ENCODE data around the gene SPACDR.

The SPACDR gene

DNA sequence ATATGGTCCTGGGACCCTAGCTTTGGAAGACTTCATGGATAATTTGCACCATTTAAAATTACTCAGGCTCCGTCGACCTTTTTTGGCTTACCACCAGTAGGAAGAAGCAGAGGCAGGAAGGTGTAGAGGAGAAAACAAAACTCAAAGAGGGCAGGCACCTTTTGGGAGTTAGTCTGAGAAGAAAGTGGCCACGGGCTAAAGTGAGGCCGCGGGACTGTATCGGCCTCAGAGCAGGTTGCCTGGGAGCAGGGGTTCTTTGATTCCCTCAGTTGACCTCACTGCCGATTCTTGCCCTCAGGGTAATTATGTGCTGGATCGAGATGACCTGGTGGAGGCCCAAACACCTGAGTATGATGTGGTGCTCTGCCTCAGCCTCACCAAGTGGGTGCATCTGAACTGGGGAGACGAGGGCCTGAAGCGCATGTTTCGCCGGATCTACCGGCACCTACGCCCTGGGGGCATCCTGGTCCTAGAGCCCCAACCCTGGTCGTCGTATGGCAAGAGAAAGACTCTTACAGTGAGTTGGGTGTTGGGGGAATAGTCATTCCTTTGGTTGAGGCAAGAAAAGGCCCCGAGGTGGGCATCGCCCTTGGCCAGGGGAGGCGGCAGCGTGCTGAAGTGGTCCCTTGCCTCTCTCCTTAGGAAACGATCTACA, 31.3 kb downstream of the SPACDR start:
- H3K36me3 ChIP-seq (ENCODE audit: control insufficient read depth, insufficient read depth, low read length) = peaks cover 43% of the 10 kb centered on the region
- H3K4me3 ChIP-seq (ENCODE audit: low read depth, low read length) = no peak overlapping the region
- H3K27ac ChIP-seq (ENCODE audit: low read depth, low read length) = no peak overlapping the region
- H3K4me1 ChIP-seq (ENCODE audit: control insufficient read depth, insufficient read depth, low read length) = peaks cover 26% of the 10 kb centered on the region
- peaks cover 2% of the 10 kb centered on the region; the same call in 1 of the 2 replicates for H3K27me3 ChIP-seq (ENCODE audit: control insufficient read depth, insufficient read depth, low read length)
- H3K9ac ChIP-seq (ENCODE audit: low read length) = no peak overlapping the region
- no peaks in the 10 kb centered on the region for H3K9me3 ChIP-seq (ENCODE audit: control insufficient read depth, insufficient read depth, low read depth, low read length)

- peak overlapping the region; percentile 20 for H3K9ac ChIP-seq (ENCODE audit: low read length)
- H3K27ac ChIP-seq (ENCODE audit: low read depth, low read length) = no peak overlapping the region
- H3K4me1 ChIP-seq (ENCODE audit: control insufficient read depth, insufficient read depth, low read length) = peaks cover 26% of the 10 kb centered on the region
- no peaks in the 10 kb centered on the region for H3K9me3 ChIP-seq (ENCODE audit: control insufficient read depth, insufficient read depth, low read depth, low read length)
- peaks cover 43% of the 10 kb centered on the region for H3K36me3 ChIP-seq (ENCODE audit: control insufficient read depth, insufficient read depth, low read length)
- H3K27me3 ChIP-seq (ENCODE audit: control insufficient read depth, insufficient read depth, low read length) = peaks cover 5% of the 10 kb centered on the region; the same call in 1 of the 2 replicates
- peak overlapping the region; percentile 78; the same call in 1 of the 2 replicates for H3K4me3 ChIP-seq (ENCODE audit: low read depth, low read length)
These were observed 32.0 kb downstream of the SPACDR start for GRCh38 chr7:100432053-100432452.

DNA sequence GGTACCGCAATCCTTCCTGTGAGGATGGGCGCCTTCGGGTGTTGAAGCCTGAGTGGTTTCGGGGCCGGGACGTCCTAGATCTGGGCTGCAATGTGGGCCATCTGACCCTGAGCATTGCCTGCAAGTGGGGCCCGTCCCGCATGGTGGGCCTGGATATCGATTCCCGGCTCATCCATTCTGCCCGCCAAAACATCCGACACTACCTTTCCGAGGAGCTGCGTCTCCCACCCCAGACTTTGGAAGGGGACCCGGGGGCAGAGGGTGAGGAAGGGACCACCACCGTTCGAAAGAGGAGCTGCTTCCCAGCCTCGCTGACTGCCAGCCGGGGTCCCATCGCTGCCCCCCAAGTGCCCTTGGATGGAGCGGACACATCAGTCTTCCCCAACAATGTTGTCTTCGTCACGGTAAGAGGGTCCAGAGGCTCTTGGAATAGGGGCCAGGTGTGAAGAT, 32.7 kb downstream of the SPACDR start:
- Histone ChIP-seq H3K9ac (ENCODE audit: low read length) (peak overlapping the region; percentile 33), H3K27ac (ENCODE audit: low read depth, low read length) (0 out of 2 replicates have a peak overlapping the region, but pooled peaks have one; percentile 98), H3K36me3 (ENCODE audit: control insufficient read depth, insufficient read depth, low read length) (peaks cover 43% of the 10 kb centered on the region), H3K4me3 (ENCODE audit: low read depth, low read length) (peak overlapping the region; percentile 78), H3K4me1 (ENCODE audit: control insufficient read depth, insufficient read depth, low read length) (peaks cover 26% of the 10 kb centered on the region), H3K9me3 (ENCODE audit: control insufficient read depth, insufficient read depth, low read depth, low read length) (no peaks in the 10 kb centered on the region), H3K27me3 (ENCODE audit: control insufficient read depth, insufficient read depth, low read length) (peaks cover 5% of the 10 kb centered on the region; the same call in 1 of the 2 replicates)

- Histone ChIP-seq H3K9ac (ENCODE audit: low read length) (peak overlapping the region; percentile 55), H3K9me3 (ENCODE audit: control insufficient read depth, insufficient read depth, low read depth, low read length) (no peaks in the 10 kb centered on the region), H3K27me3 (ENCODE audit: control insufficient read depth, insufficient read depth, low read length) (peaks cover 5% of the 10 kb centered on the region; the same call in 1 of the 2 replicates), H3K4me3 (ENCODE audit: low read depth, low read length) (peak overlapping the region; percentile 78), H3K27ac (ENCODE audit: low read depth, low read length) (peak overlapping the region; percentile 98), H3K36me3 (ENCODE audit: control insufficient read depth, insufficient read depth, low read length) (peaks cover 43% of the 10 kb centered on the region), H3K4me1 (ENCODE audit: control insufficient read depth, insufficient read depth, low read length) (peaks cover 26% of the 10 kb centered on the region)
These were observed 33.4 kb downstream of the SPACDR start for GRCh38 chr7:100430493-100431285.

- Histone ChIP-seq H3K27me3 (ENCODE audit: control insufficient read depth, insufficient read depth, low read length) (peaks cover 5% of the 10 kb centered on the region; the same call in 1 of the 2 replicates), H3K9ac (ENCODE audit: low read length) (peak within 1 kb of the TSS; percentile 95), H3K9me3 (ENCODE audit: control insufficient read depth, insufficient read depth, low read depth, low read length) (no peaks in the 10 kb centered on the region), H3K4me3 (ENCODE audit: low read depth, low read length) (peak within 1 kb of the TSS; percentile 82), H3K27ac (ENCODE audit: low read depth, low read length) (peak within 1 kb of the TSS; percentile 98), H3K4me1 (ENCODE audit: control insufficient read depth, insufficient read depth, low read length) (peaks cover 25% of the 10 kb centered on the region), H3K36me3 (ENCODE audit: control insufficient read depth, insufficient read depth, low read length) (peaks cover 42% of the 10 kb centered on the region)
These were observed 34.2 kb downstream of the SPACDR start, which contains the start of gene MEPCE for GRCh38 chr7:100429637-100430492. MEPCE (plus strand) TSS chr7:100429831; CDS start chr7:100430019, 188 bp downstream.

GRCh38 chr7:100428967-100429636, 35.0 kb downstream of the SPACDR start:
- H3K4me3 ChIP-seq (ENCODE audit: low read depth, low read length) = peak overlapping the region; percentile 82
- H3K4me1 ChIP-seq (ENCODE audit: control insufficient read depth, insufficient read depth, low read length) = peaks cover 22% of the 10 kb centered on the region
- peak overlapping the region; percentile 95 for H3K9ac ChIP-seq (ENCODE audit: low read length)
- H3K9me3 ChIP-seq (ENCODE audit: control insufficient read depth, insufficient read depth, low read depth, low read length) = no peaks in the 10 kb centered on the region
- H3K36me3 ChIP-seq (ENCODE audit: control insufficient read depth, insufficient read depth, low read length) = peaks cover 35% of the 10 kb centered on the region
- peaks cover 5% of the 10 kb centered on the region; the same call in 1 of the 2 replicates for H3K27me3 ChIP-seq (ENCODE audit: control insufficient read depth, insufficient read depth, low read length)
- peak overlapping the region; percentile 98 for H3K27ac ChIP-seq (ENCODE audit: low read depth, low read length)

GRCh38 chr7:100428199-100428966, 35.7 kb downstream of the SPACDR start, which contains the start of gene ZCWPW1:
ZCWPW1 (minus strand) TSS chr7:100428703; CDS start chr7:100420649, 8,054 bp downstream.
- H3K36me3 ChIP-seq (ENCODE audit: control insufficient read depth, insufficient read depth, low read length) = peaks cover 28% of the 10 kb centered on the region
- peaks cover 18% of the 10 kb centered on the region for H3K4me1 ChIP-seq (ENCODE audit: control insufficient read depth, insufficient read depth, low read length)
- no peaks in the 10 kb centered on the region for H3K9me3 ChIP-seq (ENCODE audit: control insufficient read depth, insufficient read depth, low read depth, low read length)
- H3K4me3 ChIP-seq (ENCODE audit: low read depth, low read length) = peak within 1 kb of the TSS; percentile 82
- H3K27me3 ChIP-seq (ENCODE audit: control insufficient read depth, insufficient read depth, low read length) = peaks cover 5% of the 10 kb centered on the region; the same call in 1 of the 2 replicates
- peak within 1 kb of the TSS; percentile 95 for H3K9ac ChIP-seq (ENCODE audit: low read length)
- H3K27ac ChIP-seq (ENCODE audit: low read depth, low read length) = peak within 1 kb of the TSS; percentile 98

GRCh38 chr7:100427762-100428198, 36.3 kb downstream of the SPACDR start:
- Histone ChIP-seq H3K9ac (ENCODE audit: low read length) (no peak overlapping the region), H3K9me3 (ENCODE audit: control insufficient read depth, insufficient read depth, low read depth, low read length) (no peaks in the 10 kb centered on the region), H3K36me3 (ENCODE audit: control insufficient read depth, insufficient read depth, low read length) (peaks cover 22% of the 10 kb centered on the region), H3K4me3 (ENCODE audit: low read depth, low read length) (peak overlapping the region; percentile 82; the same call in 1 of the 2 replicates), H3K27me3 (ENCODE audit: control insufficient read depth, insufficient read depth, low read length) (peaks cover 5% of the 10 kb centered on the region; the same call in 1 of the 2 replicates), H3K4me1 (ENCODE audit: control insufficient read depth, insufficient read depth, low read length) (peaks cover 18% of the 10 kb centered on the region), H3K27ac (ENCODE audit: low read depth, low read length) (no peak overlapping the region)

- H3K4me3 ChIP-seq (ENCODE audit: low read depth, low read length) = no peak overlapping the region
- H3K4me1 ChIP-seq (ENCODE audit: control insufficient read depth, insufficient read depth, low read length) = peaks cover 11% of the 10 kb centered on the region
- H3K36me3 ChIP-seq (ENCODE audit: control insufficient read depth, insufficient read depth, low read length) = peaks cover 10% of the 10 kb centered on the region
- H3K9ac ChIP-seq (ENCODE audit: low read length) = no peak overlapping the region
- H3K27ac ChIP-seq (ENCODE audit: low read depth, low read length) = no peak overlapping the region
- H3K27me3 ChIP-seq (ENCODE audit: control insufficient read depth, insufficient read depth, low read length) = peaks cover 5% of the 10 kb centered on the region; the same call in 1 of the 2 replicates
- H3K9me3 ChIP-seq (ENCODE audit: control insufficient read depth, insufficient read depth, low read depth, low read length) = no peaks in the 10 kb centered on the region
These were observed 37.5 kb downstream of the SPACDR start for GRCh38 chr7:100426516-100426915.

All from HUES6 (cell line).